HepG2 (cell line): ENCODE data around the gene PTGR2. TPM values are rescaled to one million over a fixed set of nuclear protein-coding genes. Genes with fewer than 3 reads are reported as not detected.

ENCODE experiments used
- DR1 ChIP-seq: sonication (generic); formaldehyde crosslinking; IDR thresholded peaks from 2 replicates; pipeline ENCODE4 v1.8.0; 2021; ENCODE audit warnings: mild to moderate bottlenecking, missing genetic modification reagents, inconsistent platforms
- GLI4 ChIP-seq: sonication (generic); formaldehyde crosslinking; IDR thresholded peaks from 2 replicates; pipeline ENCODE4 v1.5.1; 2020; ENCODE audit warnings: missing genetic modification reagents, mild to moderate bottlenecking, moderate library complexity, borderline replicate concordance
- PRDM15 ChIP-seq: sonication (generic); formaldehyde crosslinking; IDR thresholded peaks from 2 replicates; pipeline ENCODE4 v1.4.0; 2020; ENCODE audit warnings: missing genetic modification reagents
- RARG ChIP-seq: sonication (generic); formaldehyde crosslinking; IDR thresholded peaks from 2 replicates; pipeline ENCODE4 v1.4.0; 2020; ENCODE audit warnings: low read depth, mild to moderate bottlenecking, missing genetic modification reagents
- SOX5 ChIP-seq: IDR thresholded peaks from 2 replicates; pipeline ENCODE4 v1.6.1; 2016; ENCODE audit warnings: borderline replicate concordance
- ZFP90 ChIP-seq: sonication (generic); formaldehyde crosslinking; IDR thresholded peaks from 2 replicates; pipeline ENCODE4 v1.8.0; 2022; ENCODE audit warnings: missing genetic modification reagents, mild to moderate bottlenecking, inconsistent platforms, borderline replicate concordance
- ZNF609 ChIP-seq: sonication (generic); formaldehyde crosslinking; IDR thresholded peaks from 2 replicates; pipeline ENCODE4 v1.4.0; 2020; ENCODE audit warnings: mild to moderate bottlenecking, missing genetic modification reagents, borderline replicate concordance
- polyA plus RNA-seq, 8 experiments: library from polyadenylated mRNA; depleted of rRNA in 3 of 8; stranded (reverse) in 7 of 8; unstranded in 1 of 8; fragments of >200 nt; fragmentation: Illumina TruSeq in 4 of 8; extraction: Trizol in 4 of 8; gene quantifications; 2 replicates each; pipeline versions ENCODE4 v1.2.1 to v1.2.3, GENCODE V29; 2011 to 2016; ENCODE audit warnings: low read depth in 4 of 8, missing spikeins in 1 of 8, mixed read lengths in 1 of 8; ENCODE audit not compliant: insufficient read depth in 1 of 8
- total RNA-seq, 5 experiments: library from RNA; depleted of rRNA; stranded (reverse); fragments of >200 nt; fragmentation: Illumina TruSeq; extraction: Trizol; gene quantifications; 2 replicates each; pipeline ENCODE4 v1.2.3, GENCODE V29; 2016; ENCODE audit warnings: low read depth in 1 of 5

Gene PTGR2
- total and polyA plus RNA-seq, 2 of the 13 experiments (the other 11 are each of a cell fraction or from before 2014, with no cell fraction given) = 3.0 to 4.3 TPM

GRCh38 chr14:73815849-73816248 lies 35.8 kb upstream of the PTGR2 start (continued):
- TF ChIP-seq PRDM15 (CRISPR knock-in tag) = no peak
- no peak for TF ChIP-seq ZFP90 (CRISPR knock-in tag)
- TF ChIP-seq GLI4 (CRISPR knock-in tag) = no peak
- no peak for TF ChIP-seq DR1
- no peak for TF ChIP-seq ZNF609
- no peak for TF ChIP-seq RARG (CRISPR knock-in tag)
- TF ChIP-seq SOX5 = no peak
